Neural cell (in vitro differentiated cells): ENCODE data around the gene ITGAV.

Experiments
- CTCF ChIP-seq: fragments of 450-650 bp; IDR thresholded peaks from 2 replicates; pipeline ENCODE4 v1.5.1; 2014; ENCODE audit warnings: antibody characterized with exemption, mild to moderate bottlenecking, moderate library complexity; ENCODE audit not compliant: poor library complexity, severe bottlenecking
- EP300 ChIP-seq: fragments of 450-650 bp; conservative IDR thresholded peaks from 2 replicates; pipeline ENCODE4 v1.6.1; 2014; ENCODE audit warnings: antibody characterized with exemption, mild to moderate bottlenecking, moderate library complexity; ENCODE audit not compliant: poor library complexity, severe bottlenecking
- EZH2 ChIP-seq: fragments of 200-600, 300-800 bp; shearing (Covaris generic), sonication (generic); IDR thresholded peaks from 2 replicates; pipeline ENCODE4 v1.6.1; 2014; ENCODE audit warnings: antibody characterized with exemption, low read length, borderline replicate concordance, mild to moderate bottlenecking; ENCODE audit not compliant: insufficient read depth, poor library complexity, severe bottlenecking
- POLR2AphosphoS5 ChIP-seq: IDR thresholded peaks from 2 replicates; pipeline ENCODE4 v1.6.1; 2012
- RAD21 ChIP-seq: fragments of 450-650 bp; conservative IDR thresholded peaks from 2 replicates; pipeline ENCODE4 v1.6.1; 2014; ENCODE audit warnings: antibody characterized with exemption, mild to moderate bottlenecking, moderate library complexity
- SMC3 ChIP-seq: fragments of 450-650 bp; conservative IDR thresholded peaks from 2 replicates; pipeline ENCODE4 v1.6.1; 2014; ENCODE audit warnings: antibody characterized with exemption, mild to moderate bottlenecking, moderate library complexity; ENCODE audit not compliant: poor library complexity
- TAF1 ChIP-seq: IDR thresholded peaks from 2 replicates; pipeline ENCODE4 v1.6.1; 2012; ENCODE audit warnings: low read depth

GRCh38 chr2:186559370-186559769 is 30.5 kb upstream of the ITGAV start:
- TF ChIP-seq POLR2AphosphoS5 (no peak), EZH2 (no peak), CTCF (no peak), EP300 (no peak), RAD21 (no peak), SMC3 (no peak), TAF1 (no peak)
